WTC11 (cell line): ENCODE measurements around the gene TEC. TPM values are rescaled to one million over a fixed set of nuclear protein-coding genes. Genes with fewer than 3 reads are reported as not detected.

Source experiments
- ATAC-seq: fragments of 200-7000 bp; cut with Tn5 transposase; 2 replicates; pipeline ENCODE4 v1.10.0; 2021; ENCODE audit warnings: mild to moderate bottlenecking, moderate library complexity
- CTCF ChIA-PET: fragments of 300-600 bp; sonication (Branson Sonifier 250); formaldehyde crosslinking; loops from one replicate; lab custom pipeline; 2021; ENCODE audit warnings: antibody characterized with exemption; lab: Charles Lee
- POLR2A ChIA-PET: fragments of 350-600 bp; sonication (Branson Sonifier 250); formaldehyde crosslinking; loops from one replicate; lab custom pipeline; 2021; ENCODE audit warnings: antibody characterized with exemption; lab: Charles Lee
- DNase-seq: peaks from one replicate; pipeline ENCODE4 v3.0.0; 2021; ENCODE audit warnings: low spot score
- H3K27ac Mint-ChIP-seq: 2 replicates; pipeline ENCODE4 v1.8.0; 2021; ENCODE audit warnings: mixed read lengths
- H3K27me3 Mint-ChIP-seq: 2 replicates; pipeline ENCODE4 v1.8.0; 2021; ENCODE audit warnings: low read depth, mild to moderate bottlenecking, moderate library complexity, mixed read lengths
- H3K36me3 Mint-ChIP-seq: 2 replicates; pipeline ENCODE4 v1.8.0; 2021; ENCODE audit warnings: mixed read lengths
- H3K4me1 Mint-ChIP-seq: 2 replicates; pipeline ENCODE4 v1.8.0; 2022; ENCODE audit warnings: mixed read lengths
- H3K4me3 Mint-ChIP-seq: 2 replicates; pipeline ENCODE4 v1.8.0; 2021; ENCODE audit warnings: mild to moderate bottlenecking, moderate library complexity, mixed read lengths
- H3K9me3 Mint-ChIP-seq: 2 replicates; pipeline ENCODE4 v1.8.0; 2021; ENCODE audit warnings: mixed read lengths
- ARID4B ChIP-seq: sonication (generic); formaldehyde crosslinking; IDR thresholded peaks from 2 replicates; pipeline ENCODE4 v1.8.0; 2023; ENCODE audit warnings: missing genetic modification reagents, mild to moderate bottlenecking, borderline replicate concordance
- ATF3 ChIP-seq: sonication (generic); formaldehyde crosslinking; conservative IDR thresholded peaks from 2 replicates; pipeline ENCODE4 v1.8.1; 2022; ENCODE audit warnings: mild to moderate bottlenecking, missing genetic modification reagents
- CDX4 ChIP-seq: fragments of 250-450 bp; sonication (Bioruptor Pico); IDR thresholded peaks from 2 replicates; pipeline ENCODE4 v1.9.0; 2021; ENCODE audit warnings: moderate library complexity, mild to moderate bottlenecking, inconsistent platforms, borderline replicate concordance
- E2F1 ChIP-seq: sonication (generic); formaldehyde crosslinking; IDR thresholded peaks from 2 replicates; pipeline ENCODE4 v1.8.0; 2022; ENCODE audit warnings: mild to moderate bottlenecking, missing genetic modification reagents
- E2F4 ChIP-seq: sonication (generic); formaldehyde crosslinking; IDR thresholded peaks from 2 replicates; pipeline ENCODE4 v1.8.1; 2022; ENCODE audit warnings: low read depth, mild to moderate bottlenecking, moderate library complexity, missing genetic modification reagents, borderline replicate concordance
- MAX ChIP-seq: sonication (generic); formaldehyde crosslinking; IDR thresholded peaks from 2 replicates; pipeline ENCODE4 v1.8.0; 2022; ENCODE audit warnings: mild to moderate bottlenecking, missing genetic modification reagents
- MLX ChIP-seq: sonication (generic); formaldehyde crosslinking; IDR thresholded peaks from 2 replicates; pipeline ENCODE4 v1.8.1; 2023; ENCODE audit warnings: mild to moderate bottlenecking, missing genetic modification reagents, moderate library complexity
- SP1 ChIP-seq: sonication (generic); formaldehyde crosslinking; conservative IDR thresholded peaks from 2 replicates; pipeline ENCODE4 v1.8.1; 2022; ENCODE audit warnings: missing genetic modification reagents
- STAT6 ChIP-seq: sonication (generic); formaldehyde crosslinking; conservative IDR thresholded peaks from 2 replicates; pipeline ENCODE4 v1.8.1; 2023; ENCODE audit warnings: mild to moderate bottlenecking, low read depth, missing genetic modification reagents, moderate library complexity
- USF2 ChIP-seq: sonication (generic); formaldehyde crosslinking; IDR thresholded peaks from 2 replicates; pipeline ENCODE4 v1.8.1; 2023; ENCODE audit warnings: mild to moderate bottlenecking, missing genetic modification reagents, moderate library complexity
- ZMAT4 ChIP-seq: fragments of 250-450 bp; sonication (Bioruptor Pico); IDR thresholded peaks from 2 replicates; pipeline ENCODE4 v1.9.0; 2021; ENCODE audit warnings: mild to moderate bottlenecking
- total RNA-seq: library from RNA; stranded (reverse); gene quantifications from 3 replicates; pipeline ENCODE4 v1.2.3, GENCODE V29; 2021

Gene TEC
- total RNA-seq, 1 experiment from 2014 or later: 8.8 TPM

- POLR2A ChIA-PET: no interaction called here
- CTCF ChIA-PET: no interaction called here
- H3K27me3 Mint-ChIP-seq: no peaks in the 10 kb centered on the region
- no peaks in the 10 kb centered on the region for H3K36me3 Mint-ChIP-seq
- peaks cover 10% of the 10 kb centered on the region for H3K4me1 Mint-ChIP-seq
- DNase-seq: no peak
- TF ChIP-seq SP1 (CRISPR knock-in tag) (no peak), E2F1 (CRISPR knock-in tag) (no peak), E2F4 (CRISPR knock-in tag) (no peak), ZMAT4 (no peak), ARID4B (CRISPR knock-in tag) (no peak), ATF3 (CRISPR knock-in tag) (no peak), USF2 (CRISPR knock-in tag) (no peak), CDX4 (CRISPR knock-in tag) (no peak), STAT6 (CRISPR knock-in tag) (no peak), MAX (CRISPR knock-in tag) (no peak), MLX (CRISPR knock-in tag) (no peak)
- TF ChIP-seq, all 79 proteins: peak for 0
- H3K9me3 Mint-ChIP-seq: no peaks in the 10 kb centered on the region
- H3K27ac Mint-ChIP-seq: no peak overlapping the region
- no peak for ATAC-seq
- H3K4me3 Mint-ChIP-seq: no peak overlapping the region
Observed at GRCh38 chr4:48203819-48204218, 65.8 kb downstream of the TEC start.
